G401 (cell line): ENCODE data around the gene OR10K1. TPM values are rescaled to one million over a fixed set of nuclear protein-coding genes. Genes with fewer than 3 reads are reported as not detected.
"Not testable (repeated sequence)": the region's sequence is repeated elsewhere in the genome, so short reads cannot be mapped to it uniquely, and the experiment has no call there.

Experiments
- DNase-seq: peaks from one replicate; pipeline ENCODE4 v3.0.0-alpha.2; 2015; ENCODE audit warnings: low spot score
- in situ Hi-C: cut with HindIII; loops from 2 replicates; pipeline ENCODE4 v1.10.0; 2016; ENCODE audit warnings: low sequenced_read_pairs, mixed read lengths
- total RNA-seq: library from RNA; depleted of rRNA; stranded (reverse); fragments of >200 nt; shearing (Covaris generic); gene quantifications from 2 replicates; pipeline ENCODE4 v1.2.3, GENCODE V29; 2014; rRNA removed

OR10K1 gene
- not detected in 2 replicates for total RNA-seq

- in situ Hi-C loops, result no loop called here
- DNase-seq, result no peak
Observed at GRCh38 chr1:158461534-158461933, at the start of gene OR10K1. Gene OR10K1, plus strand, starts transcription at chr1:158461834. Its CDS starts 3,728 bp downstream, at chr1:158465562.

- in situ Hi-C loops, result no loop called here
- DNase-seq, result no peak
Observed at GRCh38 chr1:158414651-158415345, 46.8 kb upstream of the OR10K1 start.

GRCh38 chr1:158417586-158417985 is 44.0 kb upstream of the OR10K1 start:
- in situ Hi-C loops, result no loop called here
- DNase-seq, result no peak

- in situ Hi-C loops, result no loop called here
- DNase-seq, result no peak
Observed at GRCh38 chr1:158422212-158422611, 39.4 kb upstream of the OR10K1 start.

GRCh38 chr1:158425027-158425426 is 36.6 kb upstream of the OR10K1 start:
- in situ Hi-C loops, result no loop called here
- DNase-seq, result no peak

GRCh38 chr1:158426137-158426536 is 35.5 kb upstream of the OR10K1 start, which contains the start of gene OR10K2:
Gene OR10K2, minus strand, starts transcription at chr1:158426237. Its CDS starts 5,371 bp downstream, at chr1:158420866.
- in situ Hi-C loops, result no loop called here
- DNase-seq, result no peak

GRCh38 chr1:158430163-158430562 is 31.5 kb upstream of the OR10K1 start:
- DNase-seq, in situ Hi-C loops: not testable (repeated sequence)

GRCh38 chr1:158434741-158435140 is 26.9 kb upstream of the OR10K1 start:
- in situ Hi-C loops, result no loop called here
- no peak for DNase-seq

GRCh38 chr1:158445376-158445775 is 16.3 kb upstream of the OR10K1 start:
- in situ Hi-C loops, result no loop called here
- DNase-seq, result no peak

- in situ Hi-C loops, result no loop called here
- DNase-seq, result no peak
Observed at GRCh38 chr1:158454537-158454936, 7.1 kb upstream of the OR10K1 start.

GRCh38 chr1:158457246-158457645 is 4.4 kb upstream of the OR10K1 start:
- DNase-seq, result no peak
- in situ Hi-C loops, result no loop called here

- in situ Hi-C loops, result no loop called here
- no peak for DNase-seq
Observed at GRCh38 chr1:158458263-158458662, 3.4 kb upstream of the OR10K1 start.

- DNase-seq, result no peak
- in situ Hi-C loops, result no loop called here
Observed at GRCh38 chr1:158471920-158472319, 10.3 kb downstream of the OR10K1 start, which contains the start of gene OR10R2. Gene OR10R2, plus strand, starts transcription at chr1:158472220. Its CDS starts 106 bp downstream, at chr1:158472326.

- in situ Hi-C loops, result no loop called here
- DNase-seq, result no peak
Observed at GRCh38 chr1:158485455-158485854, 23.8 kb downstream of the OR10K1 start.

- DNase-seq, result no peak
- in situ Hi-C loops, result no loop called here
Observed at GRCh38 chr1:158491316-158491715, 29.7 kb downstream of the OR10K1 start.

GRCh38 chr1:158493054-158493453 is 31.4 kb downstream of the OR10K1 start:
- DNase-seq, result no peak
- in situ Hi-C loops, result no loop called here

- DNase-seq, result no peak
- in situ Hi-C loops, result no loop called here
Observed at GRCh38 chr1:158494796-158495195, 33.2 kb downstream of the OR10K1 start.

GRCh38 chr1:158496374-158496773 is 34.7 kb downstream of the OR10K1 start:
- in situ Hi-C loops, result no loop called here
- DNase-seq, result peak; percentile 1

GRCh38 chr1:158506369-158506987 is 44.8 kb downstream of the OR10K1 start:
- no peak for DNase-seq
- in situ Hi-C loops, result no loop called here

GRCh38 chr1:158507511-158507910 is 45.9 kb downstream of the OR10K1 start:
- in situ Hi-C loops, result no loop called here
- DNase-seq, result no peak
